Measurements from ENCODE around the gene CTXN1. TPM values are rescaled to one million over a fixed set of nuclear protein-coding genes. Genes with fewer than 3 reads are reported as not detected.

Gene CTXN1
- total and polyA plus RNA-seq, 2 donors (not counting 3 experiments of a cell fraction or from before 2014, with no cell fraction given) = 16.0 to 27.6 TPM

- BruUV-seq (replicated peaks) = no TSS peak
- H3K9ac ChIP-seq (replicated peaks; ENCODE audit: extremely low read depth, insufficient read depth, low read length) = no peak overlapping the region
- intact Hi-C loops (cut with micrococcal nuclease) (no loop called here), dilution Hi-C loops (cut with MboI; ENCODE audit: extremely low pct_ligation_motif_present, low sequenced_read_pairs) (no loop called here)
- no peak overlapping the region for H3K4me3 ChIP-seq (replicated peaks in 1 of 3; ENCODE audit: insufficient read depth in 1 of 3, low read depth in 1 of 3, low read length in 3 of 3)
- FAIRE-seq (no peak), DNase-seq (ENCODE audit: low read depth, low spot score) (no peak)
- ChIA-PET POLR2A (no interaction called here), CTCF (interaction anchor here (1.4 to 4.7 kb wide), 2 partner anchors 11 to 17 kb away, joined by 3 to 20 read pairs; no protein-coding TSS in a partner anchor)
- no peak overlapping the region for H3K27ac ChIP-seq (ENCODE audit: insufficient read depth, low read depth, low read length)
- H3K79me2 ChIP-seq (ENCODE audit: control insufficient read depth, insufficient read depth, low read length) = no peaks in the 10 kb centered on the region
- TF ChIP-seq FOS (IDR thresholded peaks at IDR 0.05; ENCODE audit: borderline replicate concordance, insufficient read depth, low read length) (no peak), MYC (IDR thresholded peaks at IDR 0.05; ENCODE audit: low read depth, low read length) (no peak)
- H3K36me3 ChIP-seq (ENCODE audit: control insufficient read depth in 2 of 2, extremely low read depth in 1 of 2, insufficient read depth in 2 of 2, low read length in 2 of 2) = no peaks in the 10 kb centered on the region
- no peak overlapping the region for H3K4me2 ChIP-seq (ENCODE audit: insufficient read depth, low read length)
- no peak overlapping the region for H2AFZ ChIP-seq (ENCODE audit: low read depth, low read length)
- no peaks in the 10 kb centered on the region for H3K9me1 ChIP-seq (replicated peaks; ENCODE audit: control insufficient read depth, extremely low read depth, insufficient read depth, low read length)
- no peaks in the 10 kb centered on the region for H3K9me3 ChIP-seq (replicated peaks; ENCODE audit: control insufficient read depth, insufficient read depth, low read length)
- peaks cover 8% of the 10 kb centered on the region for H3K4me1 ChIP-seq (ENCODE audit: control insufficient read depth, extremely low read depth, insufficient read depth, low read length)
- no peaks in the 10 kb centered on the region for H4K20me1 ChIP-seq (replicated peaks; ENCODE audit: control insufficient read depth, extremely low read depth, insufficient read depth, low read length)
- no peaks in the 10 kb centered on the region for H3K27me3 ChIP-seq (ENCODE audit: control insufficient read depth in 2 of 2, insufficient read depth in 2 of 2, low read length in 2 of 2)
These were observed 40.1 kb downstream of the CTXN1 start for GRCh38 chr19:7885818-7886217.

- dilution Hi-C loops (cut with MboI; ENCODE audit: extremely low pct_ligation_motif_present, low sequenced_read_pairs) = no loop called here
- Histone ChIP-seq H2AFZ (ENCODE audit: low read depth, low read length) (no peak overlapping the region), H3K27ac (ENCODE audit: insufficient read depth, low read depth, low read length) (no peak overlapping the region), H3K9me1 (replicated peaks; ENCODE audit: control insufficient read depth, extremely low read depth, insufficient read depth, low read length) (no peaks in the 10 kb centered on the region), H3K79me2 (ENCODE audit: control insufficient read depth, insufficient read depth, low read length) (no peaks in the 10 kb centered on the region), H3K27me3 (ENCODE audit: control insufficient read depth in 2 of 2, insufficient read depth in 2 of 2, low read length in 2 of 2) (no peaks in the 10 kb centered on the region), H3K36me3 (ENCODE audit: control insufficient read depth in 2 of 2, extremely low read depth in 1 of 2, insufficient read depth in 2 of 2, low read length in 2 of 2) (no peaks in the 10 kb centered on the region), H3K9ac (replicated peaks; ENCODE audit: extremely low read depth, insufficient read depth, low read length) (no peak overlapping the region), H3K4me1 (ENCODE audit: control insufficient read depth, extremely low read depth, insufficient read depth, low read length) (peaks cover 8% of the 10 kb centered on the region), H3K4me2 (ENCODE audit: insufficient read depth, low read length) (no peak overlapping the region), H4K20me1 (replicated peaks; ENCODE audit: control insufficient read depth, extremely low read depth, insufficient read depth, low read length) (no peaks in the 10 kb centered on the region), H3K4me3 (replicated peaks in 1 of 3; ENCODE audit: insufficient read depth in 1 of 3, low read depth in 1 of 3, low read length in 3 of 3) (no peak overlapping the region), H3K9me3 (replicated peaks; ENCODE audit: control insufficient read depth, insufficient read depth, low read length) (no peaks in the 10 kb centered on the region)
- DNase-seq (ENCODE audit: low read depth, low spot score) = no peak
- no TSS peak for BruUV-seq (replicated peaks)
- ChIA-PET CTCF (interaction anchor here (2.0 kb wide), 1 partner anchor 15 kb away, joined by 14 read pairs; no protein-coding TSS in a partner anchor), POLR2A (interaction anchor here (0.7 kb wide), 1 partner anchor 1519 kb away, joined by 3 read pairs; no protein-coding TSS in a partner anchor)
- FAIRE-seq = no peak
- TF ChIP-seq GATA2 (IDR thresholded peaks at IDR 0.05; ENCODE audit: insufficient read depth, insufficient read length, low read depth, low read length) (no peak), POLR2AphosphoS5 (IDR thresholded peaks at IDR 0.05; ENCODE audit: insufficient read depth, low read depth, low read length) (no peak), MAX (IDR thresholded peaks at IDR 0.05; ENCODE audit: insufficient read depth, insufficient read length) (no peak), FOS (IDR thresholded peaks at IDR 0.05; ENCODE audit: borderline replicate concordance, insufficient read depth, low read length) (no peak), JUN (IDR thresholded peaks at IDR 0.05; ENCODE audit: borderline replicate concordance, insufficient read depth, insufficient read length, low read depth) (no peak), POLR2A (IDR thresholded peaks at IDR 0.05; ENCODE audit: low read depth, low read length) (no peak), CTCF (IDR thresholded peaks at IDR 0.05; ENCODE audit: extremely low read depth in 1 of 2, insufficient read depth in 1 of 2, low read depth in 1 of 2, low read length in 2 of 2) (no peak), EZH2 (IDR thresholded peaks at IDR 0.05; ENCODE audit: borderline replicate concordance, low read depth, low read length, severe bottlenecking) (no peak), MYC (IDR thresholded peaks at IDR 0.05; ENCODE audit: low read depth, low read length) (no peak)
- intact Hi-C loops (cut with micrococcal nuclease) = no loop called here
These were observed 42.0 kb downstream of the CTXN1 start for GRCh38 chr19:7883796-7884570.
